Measurements from ENCODE around the gene ZNF215. TPM values are rescaled to one million over a fixed set of nuclear protein-coding genes. Genes with fewer than 3 reads are reported as not detected.
"Not testable (repeated sequence)": the region's sequence is repeated elsewhere in the genome, so short reads cannot be mapped to it uniquely, and the experiment has no call there.

The ZNF215 gene
- total RNA-seq = 1 to 10 TPM; 3.0 to 7.5 (median 5.1) TPM
- long read RNA-seq, donor 1, partial matches to known transcripts = 0 of 1 reads
- long read RNA-seq, donor 1, other reads (novel, unspliced or antisense) = 1 of 1 reads
- long read RNA-seq, donor 2, partial matches to known transcripts = 0 of 2 reads
- long read RNA-seq, donor 2, other reads (novel, unspliced or antisense) = 1 of 2 reads

GRCh38 chr11:6926208-6927029 lies at the start of gene ZNF215:
ZNF215 (plus strand) TSS chr11:6926426; CDS start chr11:6932273, 5,847 bp downstream.
- Histone ChIP-seq H3K9me3 (no peaks in the 10 kb centered on the region), H3K36me3 (ENCODE audit: low read depth) (no peaks in the 10 kb centered on the region), H3K4me1 (ENCODE audit: low read depth) (peaks cover 7% of the 10 kb centered on the region), H3K4me3 (peak within 1 kb of the TSS; percentile 73)
- intact Hi-C loops (cut with DNase I, micrococcal nuclease) = no loop called here
- ATAC-seq (peak; percentile 95), DNase-seq (peak; percentile 89 to 90 (median 90))
- no peak for TF ChIP-seq CTCF (IDR thresholded peaks at IDR 0.05)

GRCh38 chr11:6876914-6877313 lies 49.3 kb upstream of the ZNF215 start:
- Histone ChIP-seq H3K4me1 (ENCODE audit: low read depth) (no peaks in the 10 kb centered on the region), H3K36me3 (ENCODE audit: low read depth) (no peaks in the 10 kb centered on the region), H3K4me3 (no peak overlapping the region), H3K9me3 (no peaks in the 10 kb centered on the region)
- no peak for TF ChIP-seq CTCF (IDR thresholded peaks at IDR 0.05)
- intact Hi-C loops (cut with DNase I, micrococcal nuclease) = no loop called here
- ATAC-seq (no peak), DNase-seq (no peak)

GRCh38 chr11:6882751-6883150 lies 43.5 kb upstream of the ZNF215 start:
- DNase-seq (no peak), ATAC-seq (no peak)
- H3K9me3 ChIP-seq = no peaks in the 10 kb centered on the region
- H3K36me3 ChIP-seq (ENCODE audit: low read depth) = no peaks in the 10 kb centered on the region
- no peak overlapping the region for H3K4me3 ChIP-seq
- intact Hi-C loops (cut with DNase I, micrococcal nuclease) = no loop called here
- H3K4me1 ChIP-seq (ENCODE audit: low read depth) = no peaks in the 10 kb centered on the region
- no peak for TF ChIP-seq CTCF (IDR thresholded peaks at IDR 0.05)

GRCh38 chr11:6887711-6888110 lies 38.5 kb upstream of the ZNF215 start:
- H3K36me3 ChIP-seq (ENCODE audit: low read depth); H3K4me3 ChIP-seq; H3K9me3 ChIP-seq; intact Hi-C loops (cut with DNase I, micrococcal nuclease); H3K4me1 ChIP-seq (ENCODE audit: low read depth); DNase-seq; ATAC-seq: not testable (repeated sequence)

GRCh38 chr11:6888830-6889229 lies 37.4 kb upstream of the ZNF215 start:
- no peak for TF ChIP-seq CTCF (IDR thresholded peaks at IDR 0.05)
- no peak for DNase-seq
- no peaks in the 10 kb centered on the region for H3K36me3 ChIP-seq (ENCODE audit: low read depth)
- H3K4me1 ChIP-seq (ENCODE audit: low read depth) = no peaks in the 10 kb centered on the region
- no peak for ATAC-seq
- H3K4me3 ChIP-seq = no peak overlapping the region
- H3K9me3 ChIP-seq = peaks cover 3% of the 10 kb centered on the region
- intact Hi-C loops (cut with DNase I, micrococcal nuclease) = no loop called here

GRCh38 chr11:6889835-6890234 lies 36.4 kb upstream of the ZNF215 start:
- ATAC-seq = no peak
- no peak overlapping the region for H3K4me3 ChIP-seq
- DNase-seq = no peak
- intact Hi-C loops (cut with DNase I, micrococcal nuclease) = no loop called here
- H3K36me3 ChIP-seq (ENCODE audit: low read depth) = no peaks in the 10 kb centered on the region
- TF ChIP-seq CTCF (IDR thresholded peaks at IDR 0.05) = no peak
- H3K4me1 ChIP-seq (ENCODE audit: low read depth) = no peaks in the 10 kb centered on the region
- H3K9me3 ChIP-seq = peaks cover 3% of the 10 kb centered on the region
